Tibial nerve (tissue), 4 donors: Measurements from ENCODE around the gene DLGAP1. TPM values are rescaled to one million over a fixed set of nuclear protein-coding genes. Genes with fewer than 3 reads are reported as not detected.

Experiments used
- DNase-seq, 2 donors: peaks; one replicate each; pipeline ENCODE4 v3.0.0-alpha.2; 2019; ENCODE audit warnings: low spot score in 2 of 2
- H3K27ac ChIP-seq, 4 donors: fragments of 200-600 bp; sonication (generic) in 3 of 4; one replicate each; pipeline ENCODE4 v1.5.1; 2017 to 2019; ENCODE audit warnings: mild to moderate bottlenecking in 1 of 4
- H3K27me3 ChIP-seq, 2 donors: fragments of 200-600 bp; sonication (generic) in 1 of 2; one replicate each; pipeline versions ENCODE4 v1.5.1 to v1.6.0; 2017 to 2019
- H3K36me3 ChIP-seq, 3 donors: fragments of 200-600 bp; sonication (generic); one replicate each; pipeline ENCODE4 v1.5.1; 2018 to 2019
- H3K4me1 ChIP-seq, 4 donors: fragments of 200-600 bp; sonication (generic) in 3 of 4; one replicate each; pipeline ENCODE4 v1.5.1; 2017 to 2019
- H3K4me3 ChIP-seq, 4 donors: fragments of 200-600 bp; sonication (generic) in 3 of 4; one replicate each; pipeline ENCODE4 v1.5.1; 2017 to 2019; ENCODE audit warnings: mild to moderate bottlenecking in 1 of 4, moderate library complexity in 1 of 4
- H3K9me3 ChIP-seq, 4 donors: fragments of 200-600 bp; sonication (generic) in 3 of 4; one replicate each; pipeline ENCODE4 v1.5.1; 2017 to 2019
- EP300 ChIP-seq, 2 donors: sonication (generic); formaldehyde crosslinking; IDR thresholded peaks; one replicate each; pipeline ENCODE4 v1.6.1; 2017; ENCODE audit warnings: antibody characterized with exemption in 2 of 2, mild to moderate bottlenecking in 1 of 2
- POLR2A ChIP-seq, 2 donors: fragments of 450-650 bp; IDR thresholded peaks; one replicate each; pipeline ENCODE4 v1.6.1; 2017; ENCODE audit warnings: antibody characterized with exemption in 2 of 2, mild to moderate bottlenecking in 2 of 2, moderate library complexity in 2 of 2
- WGBS, 2 donors: methylation state at CpG; one replicate each; pipeline ENCODE4 v1.1.5; 2018; 5-methylcytosine and 5-hydroxymethylcytosine counted together
- total RNA-seq, 4 donors: library from RNA; depleted of rRNA; stranded (reverse); fragments of >200 nt; gene quantifications; one replicate each; pipeline ENCODE4 v1.1.0, GENCODE V29; 2016
- TF ChIP-seq, protein P1 (sequence below), 5 experiments: fragments of 200-600 bp in 3 of 5; fragments of 450-650 bp in 2 of 5; sonication (generic) in 3 of 5; IDR thresholded peaks; one replicate each; pipeline ENCODE4 v1.5.1; 2016 to 2019; ENCODE audit warnings: antibody characterized with exemption in 5 of 5, mild to moderate bottlenecking in 3 of 5, moderate library complexity in 2 of 5

DLGAP1 gene
- total RNA-seq, 4 donors from 2014 or later: 1.5 to 18.3 (median 2.5) TPM

DNA sequence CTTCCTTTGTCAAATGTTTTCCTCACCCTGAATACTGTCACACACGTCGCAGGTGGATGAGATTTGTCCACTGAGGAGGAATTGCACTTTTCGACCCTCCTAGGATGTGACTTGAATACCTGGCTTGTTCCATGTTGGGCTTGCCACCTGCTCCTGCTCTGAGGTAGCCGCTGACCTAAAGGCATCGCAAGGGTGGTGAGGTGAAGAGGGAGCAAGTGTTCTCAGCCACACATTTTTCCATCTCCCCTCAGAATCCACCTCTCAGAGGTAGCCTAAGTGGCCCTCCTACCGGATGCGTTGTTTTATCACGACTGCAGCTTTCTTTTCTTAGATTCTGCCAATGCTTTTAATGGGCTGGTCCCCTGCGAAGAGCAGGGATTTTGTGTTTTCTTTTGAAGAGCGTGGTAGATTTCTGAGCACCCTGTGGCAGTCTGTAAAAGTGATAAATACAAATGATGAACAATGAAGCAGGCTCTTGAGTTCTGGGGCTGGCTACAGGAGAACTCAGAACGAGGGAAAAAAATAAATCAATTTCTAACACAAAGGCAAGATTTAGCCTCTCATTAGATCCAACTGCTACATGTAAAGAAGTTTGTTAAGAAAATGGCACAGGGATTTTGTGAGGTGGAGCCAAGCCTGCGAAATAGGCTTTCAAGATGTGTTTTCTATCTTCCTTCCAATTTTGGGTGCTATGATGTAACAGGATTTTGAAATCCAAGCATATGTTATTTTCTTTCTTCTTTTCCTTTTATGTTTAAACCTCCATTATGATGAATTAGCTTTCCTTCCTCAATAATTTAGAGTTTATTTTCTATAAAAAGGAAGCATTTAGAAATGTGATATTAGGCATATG, 618.4 kb downstream of the DLGAP1 start:
- no peaks in the 10 kb centered on the region for H3K4me1 ChIP-seq
- H3K27me3 ChIP-seq: no peaks in the 10 kb centered on the region
- no peaks in the 10 kb centered on the region for H3K36me3 ChIP-seq
- H3K4me3 ChIP-seq: no peak overlapping the region
- H3K9me3 ChIP-seq: no peaks in the 10 kb centered on the region
- DNase-seq: no peak
- no peak overlapping the region for H3K27ac ChIP-seq
- 73 to 76% methylated on average over 12 of the region's 12 CpGs for WGBS, 2 donors
- TF ChIP-seq EP300 (IDR thresholded peaks at IDR 0.05) (no peak), POLR2A (IDR thresholded peaks at IDR 0.05) (no peak)
- TF ChIP-seq, protein P1, sequence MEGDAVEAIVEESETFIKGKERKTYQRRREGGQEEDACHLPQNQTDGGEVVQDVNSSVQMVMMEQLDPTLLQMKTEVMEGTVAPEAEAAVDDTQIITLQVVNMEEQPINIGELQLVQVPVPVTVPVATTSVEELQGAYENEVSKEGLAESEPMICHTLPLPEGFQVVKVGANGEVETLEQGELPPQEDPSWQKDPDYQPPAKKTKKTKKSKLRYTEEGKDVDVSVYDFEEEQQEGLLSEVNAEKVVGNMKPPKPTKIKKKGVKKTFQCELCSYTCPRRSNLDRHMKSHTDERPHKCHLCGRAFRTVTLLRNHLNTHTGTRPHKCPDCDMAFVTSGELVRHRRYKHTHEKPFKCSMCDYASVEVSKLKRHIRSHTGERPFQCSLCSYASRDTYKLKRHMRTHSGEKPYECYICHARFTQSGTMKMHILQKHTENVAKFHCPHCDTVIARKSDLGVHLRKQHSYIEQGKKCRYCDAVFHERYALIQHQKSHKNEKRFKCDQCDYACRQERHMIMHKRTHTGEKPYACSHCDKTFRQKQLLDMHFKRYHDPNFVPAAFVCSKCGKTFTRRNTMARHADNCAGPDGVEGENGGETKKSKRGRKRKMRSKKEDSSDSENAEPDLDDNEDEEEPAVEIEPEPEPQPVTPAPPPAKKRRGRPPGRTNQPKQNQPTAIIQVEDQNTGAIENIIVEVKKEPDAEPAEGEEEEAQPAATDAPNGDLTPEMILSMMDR (IDR thresholded peaks at IDR 0.05): no peak

DNA sequence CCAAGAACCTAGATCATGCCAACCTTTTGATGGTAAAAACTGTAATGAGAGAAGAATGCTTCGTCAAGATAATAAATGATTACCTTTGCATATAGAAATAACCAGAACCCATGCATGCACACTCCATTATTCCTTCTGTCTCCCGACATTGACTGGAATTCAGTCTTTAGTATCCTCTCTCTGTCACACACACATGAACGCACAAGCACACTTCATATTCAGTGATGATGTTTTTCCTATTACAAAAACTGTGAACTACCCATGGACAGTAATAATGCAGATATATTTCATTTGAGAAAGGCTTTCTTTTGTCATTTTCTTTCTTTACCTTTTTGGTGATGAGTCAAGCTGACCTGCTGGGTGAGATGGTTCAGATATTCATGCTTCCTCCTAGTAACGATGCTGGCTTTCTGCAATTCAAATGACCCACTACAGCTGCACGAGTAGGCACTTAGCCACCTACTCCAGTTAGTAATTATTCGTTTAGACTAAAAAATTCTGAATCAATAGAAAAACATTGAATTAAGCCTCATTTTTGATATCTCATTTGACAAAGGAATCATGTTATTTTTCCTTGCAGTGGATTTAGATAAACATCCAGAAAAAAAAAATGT, 623.0 kb downstream of the DLGAP1 start:
- H3K27me3 ChIP-seq: no peaks in the 10 kb centered on the region
- H3K9me3 ChIP-seq: no peaks in the 10 kb centered on the region
- H3K4me3 ChIP-seq: no peak overlapping the region
- H3K4me1 ChIP-seq: peaks cover 0 to 2% (median 0%) of the 10 kb centered on the region in 4 donors
- WGBS, 2 donors: 48 to 56% methylated on average over 6 of the region's 6 CpGs
- DNase-seq: no peak
- TF ChIP-seq, protein P1 (IDR thresholded peaks at IDR 0.05): no peak
- TF ChIP-seq EP300 (IDR thresholded peaks at IDR 0.05) (no peak), POLR2A (IDR thresholded peaks at IDR 0.05) (no peak)
- H3K36me3 ChIP-seq: no peaks in the 10 kb centered on the region
- H3K27ac ChIP-seq: no peak overlapping the region

DNA sequence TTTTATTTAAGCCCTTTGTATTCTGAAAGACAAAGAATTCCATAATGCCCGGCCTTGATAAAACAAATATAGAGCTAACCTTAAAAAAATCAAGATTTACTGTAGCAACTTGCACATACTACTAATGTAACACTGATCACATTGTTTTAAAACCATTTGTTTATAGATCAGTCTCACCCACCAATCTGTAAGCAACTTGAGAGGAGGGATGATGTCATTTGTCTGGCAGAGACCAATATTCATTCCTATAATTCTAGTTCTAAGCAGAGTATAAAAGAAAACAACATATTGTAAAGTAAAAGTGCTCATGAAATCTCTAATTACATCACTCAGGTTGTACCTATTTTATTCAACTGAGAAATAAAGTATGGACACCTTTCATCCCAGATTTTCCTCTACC, 624.5 kb downstream of the DLGAP1 start:
- 40 to 63% methylated on average over 1 of the region's 1 CpG for WGBS, 2 donors

DNA sequence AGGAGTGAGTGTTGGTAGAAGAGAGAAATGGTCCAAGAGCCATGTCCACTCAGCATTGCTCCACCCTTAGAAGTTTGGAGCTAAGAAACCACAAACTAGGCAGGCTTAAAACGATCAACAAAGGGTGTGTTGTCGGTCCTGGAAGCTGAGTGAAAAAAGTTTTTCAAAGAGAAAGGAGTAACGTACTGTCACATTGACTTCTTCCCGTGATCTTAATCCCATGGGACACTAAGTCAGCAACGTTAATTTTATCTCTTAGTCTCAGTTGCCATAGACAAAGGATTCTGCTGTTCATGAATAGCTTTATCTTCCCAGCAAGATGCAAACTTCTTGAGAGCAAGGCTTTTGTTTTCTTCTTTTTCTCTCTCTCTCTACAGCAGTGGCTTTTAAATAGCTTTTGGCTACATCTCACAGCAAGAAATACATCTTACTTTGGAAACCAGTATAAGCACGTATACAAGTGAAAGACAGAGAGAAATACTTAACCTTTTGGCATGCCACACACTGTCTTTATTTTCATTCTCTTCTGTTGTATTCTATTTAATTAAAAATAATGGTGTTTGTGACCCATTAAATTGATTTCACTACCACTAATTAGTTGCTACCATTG, 627.8 kb downstream of the DLGAP1 start:
- H3K9me3 ChIP-seq: no peaks in the 10 kb centered on the region
- H3K4me1 ChIP-seq: peaks cover 0 to 4% (median 0%) of the 10 kb centered on the region in 4 donors
- H3K27ac ChIP-seq: no peak overlapping the region
- no peaks in the 10 kb centered on the region for H3K27me3 ChIP-seq
- H3K4me3 ChIP-seq: no peak overlapping the region
- no peak for TF ChIP-seq POLR2A (IDR thresholded peaks at IDR 0.05)
- TF ChIP-seq, protein P1 (IDR thresholded peaks at IDR 0.05): no peak
- TF ChIP-seq EP300 (IDR thresholded peaks at IDR 0.05): no peak
- H3K36me3 ChIP-seq: no peaks in the 10 kb centered on the region
- no peak for DNase-seq
- 13 to 16% methylated on average over 6 of the region's 6 CpGs for WGBS, 2 donors

More for the DNA sequence above, 624.5 kb downstream of the DLGAP1 start:
- H3K27me3 ChIP-seq: no peaks in the 10 kb centered on the region
- H3K4me1 ChIP-seq: peaks cover 0 to 4% (median 0%) of the 10 kb centered on the region in 4 donors
- no peak overlapping the region for H3K27ac ChIP-seq
- TF ChIP-seq POLR2A (IDR thresholded peaks at IDR 0.05) (no peak), EP300 (IDR thresholded peaks at IDR 0.05) (no peak)
- TF ChIP-seq, protein P1 (IDR thresholded peaks at IDR 0.05): no peak
- DNase-seq: no peak
- no peaks in the 10 kb centered on the region for H3K9me3 ChIP-seq
- H3K36me3 ChIP-seq: no peaks in the 10 kb centered on the region
- H3K4me3 ChIP-seq: no peak overlapping the region

DNA sequence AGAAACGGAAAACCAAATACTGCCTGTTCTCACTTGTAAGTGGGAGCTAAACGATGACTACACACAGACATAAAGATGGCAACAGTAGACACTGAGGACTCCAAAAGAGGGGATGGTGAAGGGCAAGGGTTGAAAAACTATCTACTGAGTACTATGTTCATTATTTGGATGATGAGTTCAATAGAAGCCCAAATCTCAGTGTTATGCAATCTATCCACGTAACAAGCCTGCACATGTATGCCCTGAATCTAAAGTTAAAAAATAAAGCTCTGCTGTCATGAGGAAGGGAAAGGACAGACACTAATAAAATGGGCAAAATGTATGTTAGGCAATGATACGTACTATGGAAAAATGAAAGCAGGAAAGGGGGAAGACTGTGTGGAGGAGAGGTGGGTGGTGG, 629.1 kb downstream of the DLGAP1 start:
- H3K27me3 ChIP-seq: no peaks in the 10 kb centered on the region
- no peaks in the 10 kb centered on the region for H3K36me3 ChIP-seq
- H3K27ac ChIP-seq: no peak overlapping the region
- 95% methylated on average over 4 of the region's 4 CpGs for WGBS, 2 donors
- no peak for DNase-seq
- H3K4me3 ChIP-seq: no peak overlapping the region
- H3K4me1 ChIP-seq: peaks cover 0 to 4% (median 0%) of the 10 kb centered on the region in 4 donors
- H3K9me3 ChIP-seq: no peaks in the 10 kb centered on the region
- no peak for TF ChIP-seq POLR2A (IDR thresholded peaks at IDR 0.05)
- TF ChIP-seq, protein P1 (IDR thresholded peaks at IDR 0.05): no peak
- TF ChIP-seq EP300 (IDR thresholded peaks at IDR 0.05): no peak
